Esophagus muscularis mucosa (tissue), 3 donors: Measurements from ENCODE around the gene SCCPDH.

ENCODE experiments used
- POLR2AphosphoS5 ChIP-seq, 2 donors: sonication (generic); formaldehyde crosslinking; IDR thresholded peaks; one replicate each; pipeline ENCODE4 v1.6.1; 2017; ENCODE audit warnings: antibody characterized with exemption in 2 of 2
- TF ChIP-seq, protein P1 (sequence below), 3 experiments: fragments of 200-600 bp in 2 of 3; fragments of 450-650 bp in 1 of 3; sonication (generic) in 2 of 3; IDR thresholded peaks; one replicate each; pipeline ENCODE4 v1.5.1; 2017 to 2019; ENCODE audit warnings: antibody characterized with exemption in 3 of 3, mild to moderate bottlenecking in 2 of 3, moderate library complexity in 1 of 3

- TF ChIP-seq, protein P1, sequence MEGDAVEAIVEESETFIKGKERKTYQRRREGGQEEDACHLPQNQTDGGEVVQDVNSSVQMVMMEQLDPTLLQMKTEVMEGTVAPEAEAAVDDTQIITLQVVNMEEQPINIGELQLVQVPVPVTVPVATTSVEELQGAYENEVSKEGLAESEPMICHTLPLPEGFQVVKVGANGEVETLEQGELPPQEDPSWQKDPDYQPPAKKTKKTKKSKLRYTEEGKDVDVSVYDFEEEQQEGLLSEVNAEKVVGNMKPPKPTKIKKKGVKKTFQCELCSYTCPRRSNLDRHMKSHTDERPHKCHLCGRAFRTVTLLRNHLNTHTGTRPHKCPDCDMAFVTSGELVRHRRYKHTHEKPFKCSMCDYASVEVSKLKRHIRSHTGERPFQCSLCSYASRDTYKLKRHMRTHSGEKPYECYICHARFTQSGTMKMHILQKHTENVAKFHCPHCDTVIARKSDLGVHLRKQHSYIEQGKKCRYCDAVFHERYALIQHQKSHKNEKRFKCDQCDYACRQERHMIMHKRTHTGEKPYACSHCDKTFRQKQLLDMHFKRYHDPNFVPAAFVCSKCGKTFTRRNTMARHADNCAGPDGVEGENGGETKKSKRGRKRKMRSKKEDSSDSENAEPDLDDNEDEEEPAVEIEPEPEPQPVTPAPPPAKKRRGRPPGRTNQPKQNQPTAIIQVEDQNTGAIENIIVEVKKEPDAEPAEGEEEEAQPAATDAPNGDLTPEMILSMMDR (IDR thresholded peaks at IDR 0.05): no peak
- TF ChIP-seq POLR2AphosphoS5 (IDR thresholded peaks at IDR 0.05): no peak
Measured at GRCh38 chr1:246733704-246734103, 9.5 kb downstream of the SCCPDH start.
